ENCODE data around the gene SMARCD1.

Gene SMARCD1

GRCh38 chr12:50070314-50071060, 14.7 kb upstream of the SMARCD1 start:
- no peaks in the 10 kb centered on the region for H3K9me3 ChIP-seq (ENCODE audit: insufficient read depth, low read depth, low read length)
- no peaks in the 10 kb centered on the region for H3F3A ChIP-seq (ENCODE audit: low read depth)
- H2AFZ ChIP-seq (ENCODE audit: low read length): peak overlapping the region; percentile 57
- H3K9me2 ChIP-seq (replicated peaks; ENCODE audit: low read depth, low read length): no peaks in the 10 kb centered on the region
- peaks cover 21% of the 10 kb centered on the region for H3K4me1 ChIP-seq (ENCODE audit: insufficient read depth, low read length, poor library complexity, severe bottlenecking)
- peak overlapping the region; percentile 32 for H3K4me3 ChIP-seq (ENCODE audit: low read length, poor library complexity, severe bottlenecking)
- TF ChIP-seq EZH2phosphoT487 (IDR thresholded peaks at IDR 0.05; ENCODE audit: borderline replicate concordance) (no peak), CTCF (conservative IDR thresholded peaks at IDR 0.05; ENCODE audit: low read length) (peak; percentile 96)
- H4K20me1 ChIP-seq (ENCODE audit: insufficient read depth, low read length, poor library complexity, severe bottlenecking): no peaks in the 10 kb centered on the region
- peak overlapping the region; percentile 9 for H3K9ac ChIP-seq (ENCODE audit: low read depth, low read length, poor library complexity, severe bottlenecking)
- no peaks in the 10 kb centered on the region for H3K36me3 ChIP-seq (ENCODE audit: insufficient read depth, low read length)
- H3K4me2 ChIP-seq (ENCODE audit: low read depth, low read length, poor library complexity, severe bottlenecking): peak overlapping the region; percentile 41
- no peaks in the 10 kb centered on the region for H3K79me2 ChIP-seq (ENCODE audit: insufficient read depth, low read length)
- H3K27me3 ChIP-seq (ENCODE audit: insufficient read depth, low read length, poor library complexity, severe bottlenecking): no peaks in the 10 kb centered on the region

DNA sequence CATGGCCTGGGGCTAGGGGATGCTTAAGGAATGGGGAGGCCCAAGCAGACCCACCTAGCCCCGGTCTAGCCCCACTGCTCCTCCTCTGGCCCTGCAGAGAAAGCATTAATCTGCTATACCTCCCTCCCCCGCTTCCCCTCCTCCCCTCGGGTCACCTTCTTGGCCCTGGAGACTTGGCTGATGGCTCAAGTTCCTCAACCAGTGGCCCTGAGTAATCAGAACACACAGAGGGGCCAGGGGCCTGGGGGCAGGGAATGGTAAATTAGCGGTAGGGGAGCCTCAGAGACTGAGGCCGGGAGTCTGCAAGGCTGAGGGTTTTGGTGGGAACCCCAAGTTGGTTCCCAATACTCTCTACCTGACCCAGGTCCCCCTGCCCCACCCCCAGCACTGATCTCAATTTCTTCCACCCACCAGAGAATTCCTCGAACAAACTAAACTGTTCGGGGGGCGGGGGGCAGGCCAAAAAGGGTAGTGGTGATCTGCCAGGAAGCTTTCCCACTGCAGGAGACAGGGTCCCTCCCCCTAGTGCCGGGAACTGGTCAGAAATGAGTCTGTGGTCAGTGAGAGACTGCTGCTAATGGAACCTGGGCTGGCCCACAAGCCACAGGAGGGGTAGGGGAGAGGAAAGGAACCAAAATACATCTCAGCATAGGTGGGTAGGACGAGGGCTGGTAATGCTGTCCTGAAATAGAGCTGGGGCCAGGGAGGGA, 12.8 kb upstream of the SMARCD1 start:
- TF ChIP-seq EZH2phosphoT487 (IDR thresholded peaks at IDR 0.05; ENCODE audit: borderline replicate concordance) (no peak), CTCF (conservative IDR thresholded peaks at IDR 0.05; ENCODE audit: low read length) (no peak)
- Histone ChIP-seq H3K9ac (ENCODE audit: low read depth, low read length, poor library complexity, severe bottlenecking) (no peak overlapping the region), H3K4me1 (ENCODE audit: insufficient read depth, low read length, poor library complexity, severe bottlenecking) (peaks cover 5% of the 10 kb centered on the region), H4K20me1 (ENCODE audit: insufficient read depth, low read length, poor library complexity, severe bottlenecking) (no peaks in the 10 kb centered on the region), H3K27me3 (ENCODE audit: insufficient read depth, low read length, poor library complexity, severe bottlenecking) (no peaks in the 10 kb centered on the region), H3K9me3 (ENCODE audit: insufficient read depth, low read depth, low read length) (no peaks in the 10 kb centered on the region), H3K9me2 (replicated peaks; ENCODE audit: low read depth, low read length) (no peaks in the 10 kb centered on the region), H3K4me3 (ENCODE audit: low read length, poor library complexity, severe bottlenecking) (no peak overlapping the region), H3K4me2 (ENCODE audit: low read depth, low read length, poor library complexity, severe bottlenecking) (no peak overlapping the region), H2AFZ (ENCODE audit: low read length) (no peak overlapping the region), H3F3A (ENCODE audit: low read depth) (no peaks in the 10 kb centered on the region), H3K79me2 (ENCODE audit: insufficient read depth, low read length) (no peaks in the 10 kb centered on the region), H3K36me3 (ENCODE audit: insufficient read depth, low read length) (no peaks in the 10 kb centered on the region)

DNA sequence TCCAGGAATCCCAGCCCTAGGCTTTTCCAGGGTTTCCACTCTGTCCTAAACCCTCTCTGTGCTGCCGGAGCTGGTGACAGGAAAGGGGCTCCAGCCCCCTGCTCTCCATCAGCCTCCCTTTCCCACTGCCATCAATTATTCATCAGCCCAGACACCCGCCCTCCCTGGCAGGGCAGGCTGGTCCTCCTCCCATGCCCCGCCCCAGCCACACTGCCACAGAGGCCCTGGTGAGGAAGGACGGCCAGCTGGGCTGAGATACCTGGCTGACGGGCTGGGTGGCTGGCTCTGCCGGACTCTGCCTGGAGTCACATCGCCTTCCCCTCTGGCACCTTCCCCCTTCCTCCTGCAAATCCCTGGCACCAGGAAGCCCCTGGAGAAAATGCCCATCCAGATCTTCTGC, 11.9 kb upstream of the SMARCD1 start:
- Histone ChIP-seq H3K4me1 (ENCODE audit: insufficient read depth, low read length, poor library complexity, severe bottlenecking) (peaks cover 5% of the 10 kb centered on the region), H3K9ac (ENCODE audit: low read depth, low read length, poor library complexity, severe bottlenecking) (no peak overlapping the region), H3K27me3 (ENCODE audit: insufficient read depth, low read length, poor library complexity, severe bottlenecking) (no peaks in the 10 kb centered on the region), H3K4me2 (ENCODE audit: low read depth, low read length, poor library complexity, severe bottlenecking) (no peak overlapping the region), H3F3A (ENCODE audit: low read depth) (no peaks in the 10 kb centered on the region), H3K79me2 (ENCODE audit: insufficient read depth, low read length) (no peaks in the 10 kb centered on the region), H2AFZ (ENCODE audit: low read length) (no peak overlapping the region), H3K9me2 (replicated peaks; ENCODE audit: low read depth, low read length) (no peaks in the 10 kb centered on the region), H3K36me3 (ENCODE audit: insufficient read depth, low read length) (no peaks in the 10 kb centered on the region), H3K9me3 (ENCODE audit: insufficient read depth, low read depth, low read length) (no peaks in the 10 kb centered on the region), H3K4me3 (ENCODE audit: low read length, poor library complexity, severe bottlenecking) (no peak overlapping the region), H4K20me1 (ENCODE audit: insufficient read depth, low read length, poor library complexity, severe bottlenecking) (no peaks in the 10 kb centered on the region)
- TF ChIP-seq CTCF (conservative IDR thresholded peaks at IDR 0.05; ENCODE audit: low read length) (no peak), EZH2phosphoT487 (IDR thresholded peaks at IDR 0.05; ENCODE audit: borderline replicate concordance) (no peak)
